ENCODE results near the gene WDR90.

The WDR90 gene

DNA sequence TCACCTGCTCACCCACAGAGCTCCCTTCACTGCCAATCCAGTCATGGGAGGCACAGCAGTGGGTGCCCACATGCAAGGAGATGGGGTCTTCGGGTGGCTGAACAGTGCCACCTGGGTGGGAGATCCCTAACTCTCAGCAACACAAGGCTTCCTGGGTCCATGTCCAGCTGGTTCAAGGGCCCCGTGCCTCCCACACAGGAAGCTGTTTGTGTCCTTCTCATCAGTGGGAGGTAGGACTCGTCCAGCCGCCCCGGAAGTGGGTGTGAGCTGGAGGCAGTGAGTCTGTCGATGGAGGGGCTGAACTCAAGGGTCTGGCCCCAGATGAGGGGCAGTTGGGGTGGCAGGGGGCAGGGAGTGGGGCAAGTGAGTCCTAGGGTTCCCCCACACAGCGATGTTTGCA is 54.9 kb downstream of the WDR90 start:
- Histone ChIP-seq H4K20me1 (peaks cover 0 to 96% (median 73%) of the 10 kb centered on the region in 11 experiments; a peak in 17 of 22 replicates), H3K9me3 (replicated peaks in 1 of 11) (no peaks in the 10 kb centered on the region), H3K4me1 (peaks cover 0 to 23% (median 11%) of the 10 kb centered on the region in 10 experiments; a peak in 15 of 20 replicates), H3K27me3 (peaks cover 100% of the 10 kb centered on the region in 11 experiments), H3K27ac (no peak overlapping the region), H3K4me3 (no peak overlapping the region), H3K36me3 (no peaks in the 10 kb centered on the region), H3K9ac (no peak overlapping the region), H3K4me2 (no peak overlapping the region)
- no peak for TF ChIP-seq Cebpa-rat (IDR thresholded peaks at IDR 0.05)

DNA sequence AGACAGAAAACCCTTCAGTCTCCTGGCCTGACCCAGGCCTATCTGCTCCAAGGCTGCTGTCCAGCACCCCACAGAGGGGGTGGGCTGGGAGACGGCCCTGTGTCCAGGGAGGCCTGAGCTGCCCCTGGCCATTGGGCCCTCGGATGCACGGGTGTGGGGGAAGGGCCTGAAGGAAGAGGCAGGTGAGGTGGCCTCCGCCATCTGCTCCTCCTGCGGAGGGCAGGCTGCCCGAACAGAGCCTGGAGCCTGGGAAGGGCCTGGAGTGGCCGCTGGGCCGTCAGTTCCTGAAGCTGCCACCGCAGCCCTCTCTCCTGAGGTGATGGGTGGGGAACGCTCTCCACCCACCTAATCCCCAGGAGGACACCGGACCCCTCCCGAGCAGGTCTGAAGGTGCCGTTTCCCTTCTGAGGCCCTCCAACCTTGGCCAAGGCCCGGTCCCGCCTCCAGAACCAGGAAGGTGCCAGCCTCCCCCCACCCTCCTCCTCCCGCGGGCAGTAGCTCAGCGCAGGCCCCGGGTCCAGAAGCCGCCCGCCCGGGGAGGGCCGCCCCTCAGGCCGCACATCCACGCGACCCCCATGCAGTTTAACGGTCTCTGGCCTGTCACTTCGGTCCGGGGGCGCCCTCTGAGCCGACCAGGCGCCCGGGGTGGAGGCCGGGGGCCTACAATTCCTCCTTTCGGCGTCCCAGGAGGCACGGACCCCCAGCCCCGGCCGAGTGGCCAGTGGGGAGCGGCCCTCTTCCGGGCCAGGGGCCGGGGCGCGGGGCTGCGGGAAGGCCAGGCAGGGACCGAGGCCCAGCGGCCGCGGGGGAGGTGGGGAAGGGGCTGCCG is 55.6 kb downstream of the WDR90 start:
- peak overlapping the region in 7 of 11 experiments; percentile 3 to 88 (median 39); a peak in 9 of 22 replicates for H3K4me2 ChIP-seq
- H3K9me3 ChIP-seq (replicated peaks in 1 of 11): no peaks in the 10 kb centered on the region
- H3K9ac ChIP-seq: no peak overlapping the region
- H3K27me3 ChIP-seq: peaks cover 100% of the 10 kb centered on the region in 11 experiments
- no peaks in the 10 kb centered on the region for H3K36me3 ChIP-seq
- no peak for TF ChIP-seq Cebpa-rat (IDR thresholded peaks at IDR 0.05)
- peaks cover 0 to 98% (median 76%) of the 10 kb centered on the region in 11 experiments; a peak in 18 of 22 replicates for H4K20me1 ChIP-seq
- peaks cover 0 to 29% (median 15%) of the 10 kb centered on the region in 10 experiments; a peak in 16 of 20 replicates for H3K4me1 ChIP-seq
- peak overlapping the region in 3 of 10 experiments; percentile 24 to 62 (median 31); a peak in 3 of 20 replicates for H3K4me3 ChIP-seq
- no peak overlapping the region for H3K27ac ChIP-seq

GRCh38 chr16:705431-706188 is 56.4 kb downstream of the WDR90 start, which contains the start of gene FBXL16:
Gene FBXL16, minus strand, starts transcription at chr16:705801. Its CDS starts 8,396 bp downstream, at chr16:697405.
- peaks cover 0 to 37% (median 23%) of the 10 kb centered on the region in 10 experiments; a peak in 16 of 20 replicates for H3K4me1 ChIP-seq
- peaks cover 100% of the 10 kb centered on the region in 11 experiments for H3K27me3 ChIP-seq
- H3K9me3 ChIP-seq (replicated peaks in 1 of 11): no peaks in the 10 kb centered on the region
- H3K4me3 ChIP-seq: peak within 1 kb of the TSS; percentile 34 to 67 (median 57); a peak in 19 of 20 replicates
- peaks cover 0 to 98% (median 76%) of the 10 kb centered on the region in 11 experiments; a peak in 18 of 22 replicates for H4K20me1 ChIP-seq
- H3K4me2 ChIP-seq: peak within 1 kb of the TSS; percentile 83 to 94 (median 91)
- H3K9ac ChIP-seq: peak within 1 kb of the TSS in 5 of 11 experiments; percentile 19 to 56 (median 47); a peak in 7 of 22 replicates
- no peak within 1 kb of the TSS for H3K27ac ChIP-seq
- H3K36me3 ChIP-seq: no peaks in the 10 kb centered on the region
- no peak for TF ChIP-seq Cebpa-rat (IDR thresholded peaks at IDR 0.05)

DNA sequence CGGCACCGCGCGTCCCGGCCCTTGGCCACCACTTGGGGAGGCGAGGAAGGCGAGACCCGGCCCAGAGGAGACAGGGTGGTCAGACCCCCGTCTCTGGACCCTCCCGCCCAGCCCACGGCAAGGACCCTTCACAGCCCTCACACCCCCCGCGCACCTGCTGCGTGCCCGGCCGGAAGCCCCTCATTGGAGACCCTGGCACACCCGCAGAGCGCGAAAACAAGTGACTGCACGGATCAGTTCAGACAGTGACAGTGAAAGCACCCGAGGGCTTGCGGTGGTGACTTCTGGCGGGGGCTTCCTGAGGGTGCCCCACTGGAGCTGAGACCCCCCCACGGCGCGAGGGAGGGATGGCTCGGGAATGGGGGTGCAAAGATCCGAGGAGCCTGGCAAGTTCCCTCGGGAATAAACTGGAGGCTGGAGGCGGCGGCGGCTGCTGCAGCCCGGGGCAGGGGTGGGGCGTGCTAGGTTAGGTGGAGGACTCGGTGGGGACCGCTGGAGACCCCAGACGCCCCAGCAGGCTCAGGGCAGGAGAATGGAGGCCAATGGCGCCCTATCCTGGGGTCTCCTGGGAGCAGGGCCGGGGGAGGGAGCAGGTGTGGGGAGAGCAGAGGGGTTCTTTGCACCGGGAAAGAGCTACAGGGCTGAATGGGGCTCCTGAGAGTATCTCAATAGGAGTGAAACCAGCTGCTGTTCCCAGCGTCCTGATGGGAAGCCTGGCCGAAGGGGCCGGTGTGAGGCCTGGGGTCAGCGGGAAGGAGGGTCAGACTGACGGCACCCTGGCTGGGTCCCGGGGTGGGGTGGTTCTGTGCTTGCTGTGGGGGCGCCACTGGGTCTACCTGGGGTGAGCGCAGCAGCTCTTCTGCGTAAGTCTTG is 57.3 kb downstream of the WDR90 start:
- Histone ChIP-seq H3K4me3 (peak overlapping the region; percentile 34 to 67 (median 57); a peak in 17 of 20 replicates), H4K20me1 (peaks cover 0 to 98% (median 76%) of the 10 kb centered on the region in 11 experiments; a peak in 18 of 22 replicates), H3K9me3 (replicated peaks in 1 of 11) (no peaks in the 10 kb centered on the region), H3K36me3 (no peaks in the 10 kb centered on the region), H3K27me3 (peaks cover 100% of the 10 kb centered on the region in 11 experiments), H3K4me2 (peak overlapping the region; percentile 83 to 94 (median 91)), H3K9ac (peak overlapping the region in 1 of 11 experiments; percentile 32; a peak in 1 of 22 replicates), H3K27ac (no peak overlapping the region), H3K4me1 (peaks cover 0 to 45% (median 31%) of the 10 kb centered on the region in 10 experiments; a peak in 16 of 20 replicates)
- TF ChIP-seq Cebpa-rat (IDR thresholded peaks at IDR 0.05): no peak

GRCh38 chr16:707062-707538 is 57.9 kb downstream of the WDR90 start:
- H3K36me3 ChIP-seq: no peaks in the 10 kb centered on the region
- peaks cover 96 to 100% (median 99%) of the 10 kb centered on the region in 11 experiments for H3K27me3 ChIP-seq
- H3K4me1 ChIP-seq: peaks cover 0 to 51% (median 35%) of the 10 kb centered on the region in 10 experiments; a peak in 16 of 20 replicates
- no peak overlapping the region for H3K9ac ChIP-seq
- no peak overlapping the region for H3K4me3 ChIP-seq
- no peak for TF ChIP-seq Cebpa-rat (IDR thresholded peaks at IDR 0.05)
- H4K20me1 ChIP-seq: peaks cover 0 to 94% (median 76%) of the 10 kb centered on the region in 11 experiments; a peak in 18 of 22 replicates
- no peaks in the 10 kb centered on the region for H3K9me3 ChIP-seq (replicated peaks in 1 of 11)
- no peak overlapping the region for H3K27ac ChIP-seq
- peak overlapping the region in 5 of 11 experiments; percentile 88 to 93 (median 91); a peak in 7 of 22 replicates for H3K4me2 ChIP-seq

- Histone ChIP-seq H3K4me1 (peaks cover 0 to 51% (median 35%) of the 10 kb centered on the region in 10 experiments; a peak in 16 of 20 replicates), H4K20me1 (peaks cover 0 to 86% (median 67%) of the 10 kb centered on the region in 11 experiments; a peak in 18 of 22 replicates), H3K27me3 (peaks cover 86 to 100% (median 96%) of the 10 kb centered on the region in 11 experiments), H3K9me3 (replicated peaks in 1 of 11) (no peaks in the 10 kb centered on the region), H3K4me2 (no peak overlapping the region), H3K4me3 (no peak overlapping the region), H3K9ac (no peak overlapping the region), H3K36me3 (no peaks in the 10 kb centered on the region), H3K27ac (no peak overlapping the region)
- no peak for TF ChIP-seq Cebpa-rat (IDR thresholded peaks at IDR 0.05)
Observed at GRCh38 chr16:708019-708418, 58.9 kb downstream of the WDR90 start.

DNA sequence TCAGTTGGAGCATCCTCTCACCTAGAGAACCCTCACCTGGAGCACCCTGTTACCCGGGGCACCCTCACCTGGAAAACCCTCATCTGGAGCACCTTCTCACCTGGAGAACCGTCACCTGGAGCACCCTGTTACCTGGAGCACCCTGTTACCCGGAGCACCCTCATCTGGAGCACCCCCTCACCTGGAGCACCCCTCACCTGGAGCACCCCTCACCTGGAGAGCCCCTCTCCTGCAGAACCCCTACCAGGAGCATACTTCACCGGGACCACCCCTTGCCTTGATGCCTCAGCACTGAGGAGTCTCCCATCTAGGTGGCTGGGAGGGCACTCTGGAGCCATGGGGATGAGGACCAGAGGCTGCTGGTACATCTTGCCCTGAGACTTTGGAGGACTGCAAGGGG is 59.8 kb downstream of the WDR90 start:
- H4K20me1 ChIP-seq: peaks cover 0 to 81% (median 58%) of the 10 kb centered on the region in 11 experiments; a peak in 17 of 22 replicates
- no peaks in the 10 kb centered on the region for H3K9me3 ChIP-seq (replicated peaks in 1 of 11)
- no peak overlapping the region for H3K27ac ChIP-seq
- peaks cover 3 to 52% (median 37%) of the 10 kb centered on the region in 10 experiments for H3K4me1 ChIP-seq
- no peak for TF ChIP-seq Cebpa-rat (IDR thresholded peaks at IDR 0.05)
- H3K4me2 ChIP-seq: no peak overlapping the region
- peaks cover 77 to 97% (median 89%) of the 10 kb centered on the region in 11 experiments for H3K27me3 ChIP-seq
- H3K9ac ChIP-seq: no peak overlapping the region
- no peaks in the 10 kb centered on the region for H3K36me3 ChIP-seq
- H3K4me3 ChIP-seq: no peak overlapping the region
